ENCODE results near the gene AADAT.

DNA sequence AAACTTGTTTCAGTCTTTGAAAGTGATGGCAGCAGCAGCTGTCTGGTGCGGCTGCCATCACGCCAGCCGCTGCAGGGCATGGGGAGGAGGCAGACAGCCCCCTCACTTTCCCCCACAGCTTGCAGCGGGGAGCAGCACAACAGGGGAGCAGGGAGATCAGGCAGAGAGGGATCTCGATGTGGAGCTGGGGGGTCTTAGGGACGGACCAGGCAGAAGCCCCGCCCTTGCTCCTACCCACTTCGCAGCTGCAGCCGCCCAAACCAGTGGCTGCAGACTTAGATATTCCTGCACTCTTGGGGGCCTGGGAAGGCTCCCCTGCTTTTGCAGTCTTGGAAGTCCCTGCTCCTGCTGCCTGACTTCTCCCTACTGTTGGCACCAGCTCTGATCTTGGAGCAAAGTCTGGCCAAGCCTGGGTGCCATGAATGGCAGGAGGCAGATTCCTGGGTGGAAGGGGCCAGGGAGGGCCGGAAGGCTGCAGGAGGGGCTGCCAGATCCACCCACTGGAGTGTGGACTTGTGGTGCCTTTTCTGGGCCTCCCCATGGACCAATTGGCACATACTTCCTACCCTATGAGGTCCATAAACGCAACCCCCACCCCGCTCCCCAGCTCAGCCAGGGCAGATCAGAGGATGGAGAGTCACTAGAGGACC lies 49.6 kb downstream of the AADAT start:
- TF ChIP-seq YY1 (IDR thresholded peaks at IDR 0.05; ENCODE audit: low read depth) (no peak), FOXM1 (IDR thresholded peaks at IDR 0.05; ENCODE audit: borderline replicate concordance, low read depth) (no peak), EGR1 (IDR thresholded peaks at IDR 0.05) (no peak), TCF12 (IDR thresholded peaks at IDR 0.05; ENCODE audit: low read depth) (no peak)
- TF ChIP-seq, protein P1, sequence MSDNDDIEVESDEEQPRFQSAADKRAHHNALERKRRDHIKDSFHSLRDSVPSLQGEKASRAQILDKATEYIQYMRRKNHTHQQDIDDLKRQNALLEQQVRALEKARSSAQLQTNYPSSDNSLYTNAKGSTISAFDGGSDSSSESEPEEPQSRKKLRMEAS (IDR thresholded peaks at IDR 0.05), result no peak
